ENCODE measurements around the gene NEDD8.
"Not testable (repeated sequence)": the region's sequence is repeated elsewhere in the genome, so short reads cannot be mapped to it uniquely, and the experiment has no call there.

Gene NEDD8

DNA sequence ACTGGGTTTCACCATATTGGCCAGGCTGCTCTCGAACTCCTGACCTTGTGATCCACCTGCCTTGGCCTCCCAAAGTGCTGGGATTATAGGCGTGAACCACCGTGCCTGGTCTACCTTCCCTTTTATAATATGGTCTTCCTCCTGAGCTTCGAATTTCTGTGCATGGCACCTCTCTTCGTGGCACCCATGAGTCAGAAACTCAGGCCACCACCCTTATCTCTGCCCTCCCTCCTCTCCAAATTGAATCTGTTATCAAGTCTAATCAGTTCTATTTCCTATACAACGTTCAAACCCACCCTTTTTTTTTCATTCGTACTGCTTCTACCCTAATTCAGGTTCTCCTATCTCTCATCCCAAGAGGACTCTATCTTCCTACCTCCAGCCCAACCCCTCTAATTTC lies 15.3 kb upstream of the NEDD8 start:
- no peak for DNase-seq (ENCODE audit: low read depth in 2 of 2)

DNA sequence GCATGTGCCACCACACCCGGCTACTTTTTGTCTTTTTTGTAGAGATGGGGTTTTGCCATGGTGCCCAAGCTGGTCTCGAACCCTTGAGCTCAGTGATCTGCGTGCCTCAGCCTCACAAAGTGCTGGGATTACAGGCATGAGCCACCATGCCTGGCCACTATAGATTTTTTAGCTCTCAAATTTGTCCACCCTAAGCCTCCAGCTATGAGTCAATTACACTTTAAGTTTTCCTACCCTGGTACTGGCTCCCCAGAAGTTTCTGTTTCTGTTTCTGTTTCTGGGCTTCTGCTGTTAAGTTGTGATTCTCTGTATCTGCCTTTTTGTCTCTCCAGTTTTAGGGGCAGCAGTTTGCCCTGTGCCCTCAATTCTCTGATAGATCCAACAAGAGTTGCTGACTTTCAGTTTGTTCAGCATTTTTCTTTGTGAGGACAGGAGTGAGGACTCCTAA lies 14.6 kb upstream of the NEDD8 start:
- no peak for DNase-seq (ENCODE audit: low read depth in 2 of 2)

DNA sequence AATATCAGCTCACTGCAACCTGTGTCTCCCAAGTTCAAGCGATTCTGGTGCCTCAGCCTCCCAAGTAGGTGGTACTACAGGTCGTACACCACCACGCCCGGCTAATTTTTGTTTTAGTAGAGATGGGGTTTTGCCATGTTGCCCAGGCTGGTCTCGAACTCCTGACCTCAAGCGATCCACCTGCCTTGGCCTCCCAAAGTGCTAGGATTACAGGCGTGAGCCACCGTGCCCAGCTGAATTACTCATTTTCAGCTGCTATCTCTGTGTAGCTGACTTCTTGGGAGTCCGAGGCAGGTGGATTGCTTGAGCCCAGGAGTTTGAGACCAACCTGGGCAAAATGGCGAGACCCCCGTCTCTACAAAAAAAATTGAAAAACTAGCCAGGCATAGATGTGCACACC lies 13.2 kb upstream of the NEDD8 start:
- not testable (repeated sequence) for DNase-seq (ENCODE audit: low read depth in 2 of 2)

DNA sequence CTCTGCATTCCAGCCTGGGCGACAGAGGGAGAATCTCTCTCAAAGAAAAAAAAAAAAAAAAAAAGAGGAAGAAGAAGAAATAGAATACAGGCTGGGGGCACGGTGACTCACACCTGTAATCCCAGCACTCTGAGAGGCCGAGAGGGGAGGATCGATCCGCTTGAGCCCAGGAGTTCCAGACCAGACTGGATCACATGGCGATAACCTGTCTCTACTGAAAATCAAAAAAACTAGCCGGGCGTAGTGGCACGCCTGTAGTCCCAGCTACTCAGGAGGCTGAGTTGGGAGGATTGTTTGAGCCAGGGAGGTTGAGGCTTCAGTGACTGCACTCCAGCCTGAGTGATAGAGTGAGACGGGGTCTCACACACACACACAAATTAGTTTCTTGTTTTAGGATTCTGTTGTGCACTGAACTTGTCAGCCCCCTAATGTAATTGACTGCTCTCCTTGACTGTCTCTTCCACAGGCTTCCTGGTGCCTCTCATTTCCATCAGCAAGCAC lies 11.2 kb upstream of the NEDD8 start:
- DNase-seq (ENCODE audit: low read depth in 2 of 2) = no peak

DNA sequence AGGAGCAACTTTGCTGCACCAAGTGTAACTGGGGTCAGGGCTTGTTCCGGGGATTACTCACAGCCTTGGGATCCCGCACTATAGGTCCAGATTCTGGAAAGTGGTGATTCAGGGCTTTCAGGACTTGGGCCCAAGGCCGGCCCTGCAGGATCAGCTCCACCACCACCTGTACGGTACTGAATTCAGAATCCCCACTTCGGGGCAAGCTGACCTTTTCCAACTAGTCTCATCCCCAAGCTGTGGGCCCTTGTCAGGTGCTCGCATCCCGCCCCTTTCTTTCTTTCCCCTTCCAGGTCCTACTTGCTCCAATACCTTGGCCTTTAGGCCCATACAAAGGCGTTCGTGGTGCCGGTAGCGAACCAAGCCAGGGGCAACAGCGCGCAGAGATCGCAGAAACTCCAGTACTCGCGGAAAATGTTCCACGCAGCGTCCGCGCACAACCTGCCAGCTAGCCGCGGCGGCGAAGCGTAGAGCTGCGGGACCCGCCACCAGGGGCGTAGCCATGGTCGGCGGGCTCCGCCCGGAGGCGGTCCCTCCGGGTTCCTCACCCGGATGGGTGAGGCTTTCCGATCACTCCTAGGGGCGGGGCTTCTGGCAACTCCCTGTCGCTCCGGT lies 9.8 kb upstream of the NEDD8 start:
- DNase-seq (ENCODE audit: low read depth in 2 of 2) = peak; percentile 90 to 92

DNA sequence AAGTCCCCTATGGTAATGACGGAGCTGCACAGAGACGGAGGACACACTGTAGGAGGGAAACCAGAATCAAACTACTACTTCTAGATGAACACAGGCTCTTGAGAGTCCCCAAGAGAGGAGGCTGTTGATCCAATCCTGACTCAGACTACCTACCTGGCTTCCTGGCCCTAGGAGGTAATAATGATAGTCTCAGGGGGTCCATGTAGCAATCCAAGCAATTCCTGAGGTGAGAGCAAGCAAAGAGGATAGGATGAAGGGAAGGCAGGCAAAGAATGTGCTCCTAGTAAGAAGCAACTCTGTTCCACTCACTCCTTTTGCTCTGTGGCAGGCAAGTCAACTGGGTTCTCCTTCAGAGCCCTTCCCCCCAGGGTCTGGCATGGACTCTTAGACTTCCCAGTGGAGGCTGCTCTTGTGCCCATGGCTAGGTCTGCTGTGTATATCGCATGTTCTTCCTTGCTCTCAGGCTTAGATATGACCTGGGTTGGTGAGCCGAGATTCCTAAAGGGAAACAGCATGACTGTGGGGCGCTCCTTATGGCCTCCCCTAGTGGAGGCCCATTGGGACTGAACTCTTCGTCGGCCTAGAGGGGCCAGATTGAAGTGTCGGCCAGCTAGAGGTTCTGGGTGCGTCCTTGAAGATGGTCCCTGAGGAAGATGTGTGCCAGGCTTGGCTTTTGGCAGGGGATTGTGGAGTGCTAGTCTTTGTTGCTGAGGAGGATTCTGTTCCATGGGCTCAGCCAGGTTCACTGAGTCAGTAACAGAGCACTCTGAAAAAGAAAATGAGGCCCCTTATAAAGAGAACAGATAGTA lies 8.1 kb upstream of the NEDD8 start:
- no peak for DNase-seq (ENCODE audit: low read depth in 2 of 2)

DNA sequence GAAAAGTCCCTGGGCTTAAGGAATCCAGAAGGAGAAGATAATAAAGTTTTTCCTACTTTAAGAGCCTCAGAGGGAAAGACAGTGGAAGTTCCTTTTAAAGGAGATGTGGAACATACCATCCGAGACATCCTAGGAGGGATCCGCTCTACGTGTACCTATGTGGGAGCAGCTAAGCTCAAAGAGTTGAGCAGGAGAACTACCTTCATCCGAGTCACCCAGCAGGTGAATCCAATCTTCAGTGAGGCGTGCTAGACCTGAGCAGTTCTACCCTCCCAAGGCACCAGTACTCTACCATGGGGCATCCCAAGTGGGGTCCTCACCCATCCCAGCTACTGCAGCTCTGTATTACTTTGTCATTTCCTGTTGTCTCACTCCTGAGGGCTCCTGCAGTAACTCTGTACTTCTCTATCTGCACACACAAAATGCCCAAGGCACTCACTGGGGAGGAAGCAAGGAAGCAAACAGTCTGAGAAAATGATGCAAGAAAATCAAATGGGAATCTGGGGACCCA lies 6.4 kb upstream of the NEDD8 start:
- DNase-seq (ENCODE audit: low read depth in 2 of 2) = no peak

DNA sequence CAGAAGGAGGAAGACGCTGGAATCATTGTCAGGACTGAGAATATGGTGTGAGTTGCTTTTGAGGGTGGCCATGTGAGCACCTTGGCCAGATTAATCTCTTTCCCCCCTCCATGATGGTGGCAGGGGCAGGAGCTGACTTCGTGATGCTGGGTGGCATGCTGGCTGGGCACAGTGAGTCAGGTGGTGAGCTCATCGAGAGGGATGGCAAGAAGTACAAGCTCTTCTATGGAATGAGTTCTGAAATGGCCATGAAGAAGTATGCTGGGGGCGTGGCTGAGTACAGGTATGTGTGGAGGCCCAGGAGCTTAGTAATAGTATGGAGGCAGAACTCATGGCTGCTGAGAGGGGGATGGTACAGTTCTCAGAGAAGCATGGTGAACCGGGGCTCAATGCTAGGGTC lies 6.0 kb upstream of the NEDD8 start:
- DNase-seq (ENCODE audit: low read depth in 2 of 2) = no peak

DNA sequence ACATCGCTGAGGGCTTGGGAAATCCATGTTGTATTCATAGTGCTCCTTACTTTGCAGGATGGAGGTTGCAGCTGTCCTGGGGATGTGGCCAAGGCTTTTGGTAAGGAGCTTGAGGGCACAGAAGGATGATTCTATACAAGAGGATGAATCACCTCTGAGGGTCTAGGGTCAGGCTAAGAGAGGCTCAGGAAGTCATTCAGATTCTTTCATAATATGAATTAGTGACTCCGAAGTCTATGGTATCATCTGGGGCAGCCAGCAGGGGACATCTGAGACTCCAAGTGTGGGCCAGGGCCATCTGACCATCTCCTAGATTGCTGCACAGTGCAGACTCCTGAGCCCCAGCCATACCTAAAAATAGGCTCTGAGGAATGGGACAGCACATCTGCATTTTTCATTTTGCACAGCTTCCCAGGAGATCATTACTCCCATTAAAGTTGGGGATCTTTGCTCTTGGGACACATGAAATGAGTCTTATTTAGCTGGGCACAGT lies 5.3 kb upstream of the NEDD8 start:
- DNase-seq (ENCODE audit: low read depth in 2 of 2) = no peak

DNA sequence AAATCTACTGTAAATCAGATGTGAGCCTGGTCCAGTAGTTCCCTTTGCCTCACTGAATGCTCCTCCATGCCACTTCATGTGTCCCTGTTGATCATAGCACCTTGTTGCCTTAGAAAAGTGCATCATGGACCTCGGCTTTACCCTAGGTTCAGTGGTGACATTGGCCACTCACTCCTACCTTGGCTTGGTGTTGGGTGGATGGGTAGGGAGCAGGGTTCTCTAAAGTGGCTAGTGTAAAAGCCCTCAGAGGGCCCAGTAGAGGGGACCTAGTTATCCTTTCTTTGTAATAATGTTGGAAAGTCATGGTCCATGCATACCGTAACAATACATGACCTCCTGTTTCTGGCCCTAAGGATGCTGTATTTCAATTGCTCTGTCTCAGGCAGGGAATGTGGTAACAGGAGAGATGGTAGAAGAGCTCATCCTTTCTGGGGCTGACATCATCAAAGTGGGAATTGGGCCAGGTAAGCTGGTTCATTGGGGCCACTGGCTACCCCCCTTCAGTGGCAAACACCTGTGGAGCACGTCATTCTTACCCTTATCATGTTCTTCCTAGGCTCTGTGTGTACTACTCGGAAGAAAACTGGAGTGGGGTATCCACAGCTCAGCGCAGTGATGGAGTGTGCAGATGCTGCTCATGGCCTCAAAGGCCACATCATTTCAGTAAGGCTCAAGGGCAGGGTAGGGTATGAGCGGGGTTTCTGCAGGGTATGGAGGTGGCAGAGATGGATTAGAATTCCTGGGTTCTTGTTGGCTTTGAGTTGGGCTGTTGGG lies 4.7 kb upstream of the NEDD8 start:
- DNase-seq (ENCODE audit: low read depth in 2 of 2) = no peak

DNA sequence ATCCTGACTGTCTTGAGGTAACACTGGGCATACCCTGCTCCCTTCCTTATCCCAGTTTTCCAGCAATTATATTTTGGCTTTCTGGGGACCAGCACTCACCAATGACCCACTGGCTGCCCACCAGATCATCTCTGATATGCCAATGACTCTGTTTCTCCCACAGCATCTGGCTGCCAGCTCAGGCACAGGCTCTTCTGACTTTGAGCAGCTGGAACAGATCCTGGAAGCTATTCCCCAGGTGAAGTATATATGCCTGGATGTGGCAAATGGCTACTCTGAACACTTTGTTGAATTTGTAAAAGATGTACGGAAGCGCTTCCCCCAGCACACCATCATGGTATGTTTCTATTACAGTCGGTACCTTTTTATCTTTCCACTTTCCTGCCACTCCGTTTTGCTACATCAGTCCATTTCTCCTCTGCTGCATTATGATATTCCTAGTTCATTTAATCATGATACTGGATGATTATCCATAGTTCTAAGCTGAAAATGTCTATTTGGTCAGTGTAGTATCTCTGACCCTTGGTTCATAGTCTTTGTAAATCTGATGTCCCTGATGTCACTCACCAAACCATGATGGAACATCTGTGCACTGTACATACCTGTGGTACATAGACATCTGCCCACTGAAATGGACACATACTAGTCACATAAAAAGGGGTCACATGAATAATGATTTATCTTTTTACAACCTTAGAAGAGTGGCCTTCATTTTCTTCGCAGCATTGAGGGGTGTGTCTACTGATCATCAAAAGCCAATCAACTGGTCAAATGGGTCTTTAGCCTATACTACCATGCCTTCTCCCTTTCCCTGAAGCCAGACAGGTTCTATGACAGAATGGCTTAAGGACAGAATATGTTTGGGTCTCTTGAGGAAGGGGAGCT lies 3.9 kb upstream of the NEDD8 start:
- DNase-seq (ENCODE audit: low read depth in 2 of 2) = no peak

DNA sequence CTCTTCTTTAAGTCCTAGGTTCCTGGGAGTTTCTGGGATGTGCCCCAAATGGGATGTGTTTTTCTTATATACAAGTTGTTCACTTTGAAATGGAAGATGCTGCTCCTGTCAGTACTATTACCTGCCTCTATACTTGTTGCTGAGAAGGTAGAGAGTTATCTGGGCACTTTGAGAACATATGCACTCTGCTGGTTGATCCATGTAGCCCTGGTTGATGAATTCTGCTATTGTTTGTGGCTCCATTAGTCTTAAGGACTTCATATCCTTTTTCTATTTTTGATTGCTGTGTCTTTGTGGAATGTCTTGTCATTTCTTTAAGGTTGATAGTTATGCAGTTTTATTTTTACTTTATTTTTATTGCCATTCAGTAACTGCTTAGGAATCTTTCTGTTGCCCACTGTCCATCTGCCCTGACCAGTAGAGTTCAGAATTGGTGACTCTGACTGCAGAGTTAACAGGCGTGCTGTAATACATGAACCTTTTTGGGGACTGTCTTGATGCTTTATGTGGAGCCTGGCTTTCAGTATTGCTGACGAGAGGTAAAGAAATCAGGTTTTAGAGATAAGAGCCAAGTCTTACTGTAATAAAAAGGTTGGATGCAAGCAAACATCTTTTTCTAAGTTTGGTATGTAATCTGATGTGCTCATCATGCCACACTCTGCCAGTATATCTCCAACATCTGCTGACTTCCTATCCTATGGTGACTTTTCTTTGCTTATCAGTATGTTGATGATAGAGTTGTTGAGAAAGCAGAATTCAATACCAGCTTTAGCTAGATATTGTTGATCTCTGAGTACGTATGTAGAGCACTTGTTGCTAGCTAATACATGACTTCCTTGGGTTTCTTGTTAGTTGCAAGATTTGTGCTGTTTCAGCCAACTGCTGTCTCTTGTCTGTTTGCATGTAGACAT lies 2.2 kb upstream of the NEDD8 start:
- no peak for DNase-seq (ENCODE audit: low read depth in 2 of 2)

DNA sequence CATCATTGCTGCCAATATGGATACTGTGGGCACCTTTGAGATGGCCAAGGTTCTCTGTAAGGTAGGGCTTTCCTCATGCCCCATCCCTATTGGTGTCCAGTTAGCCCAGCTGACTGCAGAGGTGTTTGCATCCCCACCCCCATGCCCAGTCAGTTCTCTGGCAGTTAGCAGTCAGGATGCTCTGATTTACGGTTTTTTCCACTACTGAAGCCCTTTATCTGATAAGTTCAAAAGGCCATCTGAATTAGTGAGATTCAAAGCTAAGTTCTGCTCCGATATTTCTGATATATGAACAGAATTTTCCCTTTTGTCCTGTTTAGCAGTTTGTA lies 1.3 kb upstream of the NEDD8 start:
- DNase-seq (ENCODE audit: low read depth in 2 of 2) = no peak

DNA sequence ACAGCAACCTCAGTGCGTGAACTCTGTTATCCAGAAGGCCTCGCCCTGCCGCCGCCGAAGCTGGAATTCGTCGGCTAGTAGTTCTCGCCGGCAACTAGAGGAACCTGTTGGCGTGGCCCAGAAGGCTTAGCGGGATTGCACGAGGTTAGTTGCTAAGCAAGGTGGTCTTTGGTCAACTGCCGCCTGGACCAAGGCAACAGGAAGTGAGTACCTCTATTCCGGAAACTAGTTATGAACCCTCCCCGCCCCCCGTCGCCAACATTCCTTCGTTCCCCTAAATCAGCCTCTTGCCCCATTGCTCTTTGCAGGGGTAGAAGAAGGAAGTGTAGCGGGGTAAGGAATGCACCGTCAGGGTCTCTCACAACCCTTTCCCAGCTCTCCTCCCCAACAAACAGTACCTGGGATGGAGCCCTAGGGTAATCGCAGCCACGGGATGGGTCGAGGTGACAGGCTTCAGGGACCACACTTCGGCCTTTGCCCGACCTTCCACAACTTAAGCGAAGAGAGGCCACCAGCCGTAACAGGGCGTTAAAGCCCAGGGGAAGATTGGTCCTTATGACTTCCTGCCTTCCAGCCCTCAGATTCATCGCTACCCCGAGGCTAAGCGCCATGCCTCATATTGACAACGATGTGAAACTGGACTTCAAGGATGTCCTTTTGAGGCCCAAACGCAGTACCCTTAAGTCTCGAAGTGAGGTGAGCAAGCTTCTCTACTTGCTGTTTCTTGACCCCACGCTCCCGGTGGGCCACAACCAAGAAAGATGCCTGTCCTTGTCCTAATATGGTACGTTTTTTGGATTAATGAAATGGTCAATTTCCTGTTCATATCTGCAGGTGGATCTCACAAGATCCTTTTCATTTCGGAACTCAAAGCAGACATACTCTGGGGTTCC lies 724 bp upstream of the NEDD8 start, which contains the start of gene GMPR2:
Gene GMPR2 (plus strand): TSS at position 285 of the 893 bp plus-strand sequence. CDS start 325 bp downstream, at position 610.
- DNase-seq (ENCODE audit: low read depth in 2 of 2) = no peak

DNA sequence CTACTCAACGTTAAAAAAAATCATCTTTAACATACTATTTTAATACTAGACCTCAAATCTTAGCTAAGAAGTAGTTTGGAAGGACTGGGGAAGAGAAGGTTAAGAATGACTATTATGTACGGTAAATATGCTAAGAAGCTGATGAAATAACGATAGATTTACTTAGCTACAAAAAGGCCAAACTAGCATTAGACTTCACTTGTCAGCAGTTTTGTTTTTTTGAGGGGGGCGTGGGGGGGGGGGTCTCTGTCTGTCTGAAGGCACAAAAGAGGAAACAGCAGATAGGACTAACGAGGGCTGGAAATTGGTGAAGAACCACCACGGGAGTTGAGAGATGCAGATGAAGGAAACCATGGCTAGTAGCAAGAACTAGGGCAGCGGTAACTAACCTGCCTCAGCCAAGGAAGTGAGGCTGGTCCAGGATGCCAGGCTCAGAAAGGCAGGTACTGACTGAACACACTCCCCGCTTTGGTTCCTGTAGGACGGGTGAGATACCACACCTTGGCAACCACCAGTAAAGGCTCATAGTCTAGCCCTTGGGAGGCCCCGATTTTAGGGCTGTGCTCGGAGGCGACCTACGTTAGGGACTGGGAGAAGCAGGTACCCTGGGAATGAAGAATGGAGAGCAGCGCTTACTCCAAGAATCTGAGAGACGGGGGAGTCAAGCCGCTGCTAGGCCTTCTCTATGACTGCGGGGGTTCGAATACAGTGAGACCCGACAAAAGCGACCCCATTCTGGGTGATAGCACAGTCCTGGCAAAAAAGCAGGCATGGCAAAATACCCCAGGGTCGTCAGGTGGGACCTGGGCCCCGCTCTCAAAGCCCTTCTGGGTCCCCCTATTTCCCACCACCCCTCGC lies 675 bp downstream of the NEDD8 start:
- no peak for DNase-seq (ENCODE audit: low read depth in 2 of 2)

DNA sequence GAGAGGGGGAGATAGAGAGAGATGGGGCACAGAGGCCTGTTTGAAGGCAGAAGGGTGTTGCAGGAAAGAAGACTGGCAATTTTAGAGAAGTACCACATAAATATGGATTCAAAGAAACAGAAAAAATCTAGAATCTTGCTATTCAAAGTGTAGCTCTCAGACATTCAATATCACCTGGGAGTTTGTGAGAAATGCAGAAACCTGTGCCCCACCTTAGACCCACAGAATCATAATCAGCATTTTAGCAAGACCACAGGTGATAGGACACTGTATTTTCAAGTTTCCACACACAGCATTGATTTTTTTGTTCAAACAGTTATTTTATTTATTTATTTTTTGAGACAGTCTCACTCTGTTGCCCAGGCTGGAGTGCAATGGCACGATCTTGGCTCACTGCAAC lies 3.3 kb downstream of the NEDD8 start:
- no peak for DNase-seq (ENCODE audit: low read depth in 2 of 2)

DNA sequence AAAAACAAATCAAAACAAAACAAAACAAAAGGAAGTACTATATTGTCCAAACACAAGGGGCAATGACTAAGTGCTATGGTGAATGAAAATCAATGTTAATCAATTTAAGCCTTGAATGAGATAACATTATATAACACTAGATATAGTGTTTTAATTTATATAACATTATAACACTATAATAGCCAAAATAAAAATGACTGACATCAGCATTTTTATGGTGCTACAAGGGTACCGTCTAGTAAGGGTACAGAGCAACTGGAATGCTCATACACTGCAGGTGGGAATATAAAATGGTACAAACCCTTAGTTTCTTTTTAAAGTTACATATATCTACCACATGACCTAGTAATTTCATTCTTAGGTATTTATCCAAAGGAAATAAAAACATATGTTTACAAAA lies 5.7 kb downstream of the NEDD8 start:
- no peak for DNase-seq (ENCODE audit: low read depth in 2 of 2)

DNA sequence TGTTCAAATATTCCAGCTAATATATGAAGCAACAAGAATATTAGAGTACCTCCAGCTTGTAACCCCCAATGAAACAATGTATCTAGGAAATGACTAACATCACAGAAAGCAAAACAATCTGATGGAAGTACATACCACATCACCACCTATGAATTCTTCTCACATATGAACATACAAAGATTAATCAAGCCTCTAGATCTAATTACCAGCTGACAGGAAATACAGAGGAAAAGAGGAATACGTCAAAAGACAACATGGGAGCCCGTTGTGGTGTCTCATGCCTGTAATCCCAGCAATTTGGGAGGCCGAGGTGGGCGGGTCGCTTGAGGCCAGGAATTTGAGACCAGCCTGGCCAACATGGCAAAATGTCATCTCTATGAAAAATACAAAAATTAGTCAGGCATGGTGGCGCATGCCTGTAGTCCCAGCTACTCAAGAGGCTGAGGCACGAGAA lies 7.5 kb downstream of the NEDD8 start:
- DNase-seq (ENCODE audit: low read depth in 2 of 2) = no peak
